Measurements from ENCODE around the gene PRPF18.

Gene PRPF18

GRCh38 chr10:13628661-13629060 is 41.9 kb downstream of the PRPF18 start:
- ATAC-seq = no peak
- TF ChIP-seq TSHZ2 (CRISPR knock-in tag; IDR thresholded peaks at IDR 0.05) (no peak), ZFP30 (CRISPR knock-in tag; IDR thresholded peaks at IDR 0.05) (no peak), ZNF8 (CRISPR knock-in tag; IDR thresholded peaks at IDR 0.05) (no peak), ZNF70 (CRISPR knock-in tag; IDR thresholded peaks at IDR 0.05) (no peak), ZC3H10 (CRISPR knock-in tag; IDR thresholded peaks at IDR 0.05) (no peak), TOX (CRISPR knock-in tag; IDR thresholded peaks at IDR 0.05; ENCODE audit: borderline replicate concordance) (no peak), RARB (CRISPR knock-in tag; IDR thresholded peaks at IDR 0.05) (no peak), BACH2 (CRISPR knock-in tag; IDR thresholded peaks at IDR 0.05; ENCODE audit: borderline replicate concordance) (no peak), ZFP3 (CRISPR knock-in tag; IDR thresholded peaks at IDR 0.05) (no peak), OSR1 (CRISPR knock-in tag; IDR thresholded peaks at IDR 0.05) (no peak), SNAI2 (CRISPR knock-in tag; IDR thresholded peaks at IDR 0.05) (no peak), PPARA (CRISPR knock-in tag; IDR thresholded peaks at IDR 0.05; ENCODE audit: borderline replicate concordance) (no peak), TCF4 (CRISPR knock-in tag; IDR thresholded peaks at IDR 0.05; ENCODE audit: borderline replicate concordance) (no peak), CSDC2 (CRISPR knock-in tag; IDR thresholded peaks at IDR 0.05) (no peak), GLIS3 (CRISPR knock-in tag; IDR thresholded peaks at IDR 0.05) (no peak), ISL1 (CRISPR knock-in tag; IDR thresholded peaks at IDR 0.05) (no peak), ESRRG (CRISPR knock-in tag; IDR thresholded peaks at IDR 0.05) (no peak), ARNTL (CRISPR knock-in tag; IDR thresholded peaks at IDR 0.05; ENCODE audit: borderline replicate concordance, low read depth) (no peak)
- TF ChIP-seq, protein P1, sequence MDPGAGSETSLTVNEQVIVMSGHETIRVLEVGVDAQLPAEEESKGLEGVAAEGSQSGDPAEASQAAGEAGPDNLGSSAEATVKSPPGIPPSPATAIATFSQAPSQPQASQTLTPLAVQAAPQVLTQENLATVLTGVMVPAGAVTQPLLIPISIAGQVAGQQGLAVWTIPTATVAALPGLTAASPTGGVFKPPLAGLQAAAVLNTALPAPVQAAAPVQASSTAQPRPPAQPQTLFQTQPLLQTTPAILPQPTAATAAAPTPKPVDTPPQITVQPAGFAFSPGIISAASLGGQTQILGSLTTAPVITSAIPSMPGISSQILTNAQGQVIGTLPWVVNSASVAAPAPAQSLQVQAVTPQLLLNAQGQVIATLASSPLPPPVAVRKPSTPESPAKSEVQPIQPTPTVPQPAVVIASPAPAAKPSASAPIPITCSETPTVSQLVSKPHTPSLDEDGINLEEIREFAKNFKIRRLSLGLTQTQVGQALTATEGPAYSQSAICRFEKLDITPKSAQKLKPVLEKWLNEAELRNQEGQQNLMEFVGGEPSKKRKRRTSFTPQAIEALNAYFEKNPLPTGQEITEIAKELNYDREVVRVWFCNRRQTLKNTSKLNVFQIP (CRISPR knock-in tag; IDR thresholded peaks at IDR 0.05; ENCODE audit: borderline replicate concordance, low read depth) = no peak
- TF ChIP-seq, protein P2, sequence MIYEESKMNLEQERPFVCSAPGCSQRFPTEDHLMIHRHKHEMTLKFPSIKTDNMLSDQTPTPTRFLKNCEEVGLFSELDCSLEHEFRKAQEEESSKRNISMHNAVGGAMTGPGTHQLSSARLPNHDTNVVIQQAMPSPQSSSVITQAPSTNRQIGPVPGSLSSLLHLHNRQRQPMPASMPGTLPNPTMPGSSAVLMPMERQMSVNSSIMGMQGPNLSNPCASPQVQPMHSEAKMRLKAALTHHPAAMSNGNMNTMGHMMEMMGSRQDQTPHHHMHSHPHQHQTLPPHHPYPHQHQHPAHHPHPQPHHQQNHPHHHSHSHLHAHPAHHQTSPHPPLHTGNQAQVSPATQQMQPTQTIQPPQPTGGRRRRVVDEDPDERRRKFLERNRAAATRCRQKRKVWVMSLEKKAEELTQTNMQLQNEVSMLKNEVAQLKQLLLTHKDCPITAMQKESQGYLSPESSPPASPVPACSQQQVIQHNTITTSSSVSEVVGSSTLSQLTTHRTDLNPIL (CRISPR knock-in tag; IDR thresholded peaks at IDR 0.05; ENCODE audit: low read depth) = no peak

DNA sequence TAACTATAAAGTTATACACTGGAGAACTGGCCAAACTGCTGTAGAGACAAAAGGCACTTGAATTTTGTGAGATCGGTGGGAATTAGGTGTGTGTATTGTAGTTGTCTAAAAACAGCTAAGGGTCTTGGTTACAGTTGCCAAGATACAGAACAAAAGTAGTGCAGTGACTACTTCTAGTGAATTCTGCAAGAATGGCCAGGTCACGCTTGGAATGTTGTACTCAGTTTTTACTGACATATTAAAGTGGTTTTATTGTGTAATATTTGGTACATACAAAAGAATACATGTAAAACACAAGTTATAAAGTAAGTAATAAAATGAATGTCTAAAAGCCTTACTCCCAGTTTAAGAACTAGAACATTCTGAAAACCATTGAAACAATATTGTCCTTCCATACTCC is 42.4 kb downstream of the PRPF18 start:
- TF ChIP-seq ISL1 (CRISPR knock-in tag; IDR thresholded peaks at IDR 0.05) (no peak), TCF4 (CRISPR knock-in tag; IDR thresholded peaks at IDR 0.05; ENCODE audit: borderline replicate concordance) (no peak), OSR1 (CRISPR knock-in tag; IDR thresholded peaks at IDR 0.05) (no peak), ZC3H10 (CRISPR knock-in tag; IDR thresholded peaks at IDR 0.05) (no peak), ZNF565 (CRISPR knock-in tag; conservative IDR thresholded peaks at IDR 0.05; ENCODE audit: low read depth) (no peak), RARB (CRISPR knock-in tag; IDR thresholded peaks at IDR 0.05) (no peak), BACH2 (CRISPR knock-in tag; IDR thresholded peaks at IDR 0.05; ENCODE audit: borderline replicate concordance) (no peak), PATZ1 (CRISPR knock-in tag; IDR thresholded peaks at IDR 0.05; ENCODE audit: borderline replicate concordance) (no peak), TOX (CRISPR knock-in tag; IDR thresholded peaks at IDR 0.05; ENCODE audit: borderline replicate concordance) (no peak), ZNF70 (CRISPR knock-in tag; IDR thresholded peaks at IDR 0.05) (no peak), SNAI2 (CRISPR knock-in tag; IDR thresholded peaks at IDR 0.05) (no peak), PPARA (CRISPR knock-in tag; IDR thresholded peaks at IDR 0.05; ENCODE audit: borderline replicate concordance) (no peak), ZFP3 (CRISPR knock-in tag; IDR thresholded peaks at IDR 0.05) (no peak), CSDC2 (CRISPR knock-in tag; IDR thresholded peaks at IDR 0.05) (no peak), ZFP30 (CRISPR knock-in tag; IDR thresholded peaks at IDR 0.05) (no peak)
- TF ChIP-seq, protein P3, sequence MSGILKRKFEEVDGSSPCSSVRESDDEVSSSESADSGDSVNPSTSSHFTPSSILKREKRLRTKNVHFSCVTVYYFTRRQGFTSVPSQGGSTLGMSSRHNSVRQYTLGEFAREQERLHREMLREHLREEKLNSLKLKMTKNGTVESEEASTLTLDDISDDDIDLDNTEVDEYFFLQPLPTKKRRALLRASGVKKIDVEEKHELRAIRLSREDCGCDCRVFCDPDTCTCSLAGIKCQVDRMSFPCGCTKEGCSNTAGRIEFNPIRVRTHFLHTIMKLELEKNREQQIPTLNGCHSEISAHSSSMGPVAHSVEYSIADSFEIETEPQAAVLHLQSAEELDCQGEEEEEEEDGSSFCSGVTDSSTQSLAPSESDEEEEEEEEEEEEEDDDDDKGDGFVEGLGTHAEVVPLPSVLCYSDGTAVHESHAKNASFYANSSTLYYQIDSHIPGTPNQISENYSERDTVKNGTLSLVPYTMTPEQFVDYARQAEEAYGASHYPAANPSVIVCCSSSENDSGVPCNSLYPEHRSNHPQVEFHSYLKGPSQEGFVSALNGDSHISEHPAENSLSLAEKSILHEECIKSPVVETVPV (CRISPR knock-in tag; IDR thresholded peaks at IDR 0.05) = no peak
- TF ChIP-seq, protein P2 (CRISPR knock-in tag; IDR thresholded peaks at IDR 0.05; ENCODE audit: low read depth) = no peak
- TF ChIP-seq, protein P1 (CRISPR knock-in tag; IDR thresholded peaks at IDR 0.05; ENCODE audit: borderline replicate concordance, low read depth) = no peak
- ATAC-seq = no peak

Measured in SK-N-SH treated with all-trans-retinoic acid at 6 μM for 48 hours (cell line).